Activated B cell treated with CpG ODN at 0.5 μM for 24 hours (primary cell): ENCODE data around the gene DUSP2. TPM values are rescaled to one million over a fixed set of nuclear protein-coding genes. Genes with fewer than 3 reads are reported as not detected.

Experiments
- ATAC-seq: fragments of 200-7000 bp; cut with Tn5 transposase; one replicate; pipeline ENCODE4 v1.10.0; 2021; ENCODE audit warnings: low read depth, mild to moderate bottlenecking, moderate library complexity
- CTCF ChIA-PET: fragments of 350-600 bp; sonication (Branson Sonifier 250); formaldehyde crosslinking; loops from one replicate; lab custom pipeline; 2021; ENCODE audit warnings: antibody characterized with exemption; lab: Charles Lee
- POLR2A ChIA-PET: fragments of 350-600 bp; sonication (Branson Sonifier 250); formaldehyde crosslinking; loops from one replicate; lab custom pipeline; 2021; ENCODE audit warnings: antibody characterized with exemption; lab: Charles Lee
- DNase-seq: peaks from one replicate; pipeline ENCODE4 v3.0.0; 2022
- H3K27ac Mint-ChIP-seq: one replicate; pipeline ENCODE4 v1.8.0; 2020; ENCODE audit warnings: mixed read lengths
- H3K27me3 Mint-ChIP-seq: one replicate; pipeline ENCODE4 v1.8.0; 2021; ENCODE audit warnings: mixed read lengths
- H3K36me3 Mint-ChIP-seq: one replicate; pipeline ENCODE4 v1.8.0; 2021; ENCODE audit warnings: low read depth, mixed read lengths
- H3K4me1 Mint-ChIP-seq: one replicate; pipeline ENCODE4 v1.8.0; 2021; ENCODE audit warnings: mixed read lengths
- H3K4me3 Mint-ChIP-seq: one replicate; pipeline ENCODE4 v1.8.0; 2020; ENCODE audit warnings: mild to moderate bottlenecking, mixed read lengths
- H3K9me3 Mint-ChIP-seq: one replicate; pipeline ENCODE4 v1.8.0; 2020; ENCODE audit warnings: mixed read lengths
- intact Hi-C: fragments of 100-400 bp; cut with micrococcal nuclease; formaldehyde crosslinking; loops from one replicate; pipeline ENCODE4 v1.15.1; 2024
- total RNA-seq: library from RNA; stranded (reverse); gene quantifications from 2 replicates; pipeline ENCODE4 v1.2.3, GENCODE V29; 2022
- TF ChIP-seq, protein P1 (sequence below): fragments of 200-600 bp; IDR thresholded peaks from one replicate; pipeline ENCODE4 v1.8.0; 2022; ENCODE audit warnings: antibody characterized with exemption, mild to moderate bottlenecking

Gene DUSP2
- total RNA-seq, 1 donor from 2014 or later: 118 TPM

DNA sequence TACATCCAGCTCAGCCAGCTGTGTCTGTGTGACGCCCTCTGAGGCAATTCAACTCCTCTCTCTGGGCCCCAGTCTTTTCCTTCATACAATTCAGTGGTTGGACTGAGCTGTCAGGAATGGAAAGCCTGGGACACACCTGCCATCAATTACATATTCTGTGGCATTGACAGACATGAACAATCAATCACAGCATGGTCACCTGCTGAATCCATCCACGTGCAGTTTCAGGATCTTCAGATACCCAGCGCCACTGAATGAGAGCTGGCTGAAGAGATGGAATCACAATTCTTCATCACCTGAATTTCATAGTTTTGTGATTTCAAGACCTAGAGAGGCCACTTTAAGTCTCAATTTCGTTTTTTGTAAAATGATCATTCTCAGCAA lies 34.0 kb downstream of the DUSP2 start:
- intact Hi-C loops: loop anchor here (10.0 kb wide), 1 partner anchor 86 kb away; no protein-coding TSS in a partner anchor
- ATAC-seq: no peak
- Mint-ChIP-seq H3K4me3 (no peak overlapping the region), H3K27ac (no peak overlapping the region), H3K9me3 (no peaks in the 10 kb centered on the region), H3K4me1 (peaks cover 4% of the 10 kb centered on the region), H3K36me3 (no peaks in the 10 kb centered on the region), H3K27me3 (peaks cover 9% of the 10 kb centered on the region)
- TF ChIP-seq, protein P1, sequence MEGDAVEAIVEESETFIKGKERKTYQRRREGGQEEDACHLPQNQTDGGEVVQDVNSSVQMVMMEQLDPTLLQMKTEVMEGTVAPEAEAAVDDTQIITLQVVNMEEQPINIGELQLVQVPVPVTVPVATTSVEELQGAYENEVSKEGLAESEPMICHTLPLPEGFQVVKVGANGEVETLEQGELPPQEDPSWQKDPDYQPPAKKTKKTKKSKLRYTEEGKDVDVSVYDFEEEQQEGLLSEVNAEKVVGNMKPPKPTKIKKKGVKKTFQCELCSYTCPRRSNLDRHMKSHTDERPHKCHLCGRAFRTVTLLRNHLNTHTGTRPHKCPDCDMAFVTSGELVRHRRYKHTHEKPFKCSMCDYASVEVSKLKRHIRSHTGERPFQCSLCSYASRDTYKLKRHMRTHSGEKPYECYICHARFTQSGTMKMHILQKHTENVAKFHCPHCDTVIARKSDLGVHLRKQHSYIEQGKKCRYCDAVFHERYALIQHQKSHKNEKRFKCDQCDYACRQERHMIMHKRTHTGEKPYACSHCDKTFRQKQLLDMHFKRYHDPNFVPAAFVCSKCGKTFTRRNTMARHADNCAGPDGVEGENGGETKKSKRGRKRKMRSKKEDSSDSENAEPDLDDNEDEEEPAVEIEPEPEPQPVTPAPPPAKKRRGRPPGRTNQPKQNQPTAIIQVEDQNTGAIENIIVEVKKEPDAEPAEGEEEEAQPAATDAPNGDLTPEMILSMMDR: no peak
- POLR2A ChIA-PET: interaction anchor here (1.0 kb wide), 1 partner anchor 63 kb away, joined by 3 read pairs; no protein-coding TSS in a partner anchor
- no peak for DNase-seq
- CTCF ChIA-PET: interaction anchor here (2.5 kb wide), 1 partner anchor 63 kb away, joined by 7 read pairs; no protein-coding TSS in a partner anchor

DNA sequence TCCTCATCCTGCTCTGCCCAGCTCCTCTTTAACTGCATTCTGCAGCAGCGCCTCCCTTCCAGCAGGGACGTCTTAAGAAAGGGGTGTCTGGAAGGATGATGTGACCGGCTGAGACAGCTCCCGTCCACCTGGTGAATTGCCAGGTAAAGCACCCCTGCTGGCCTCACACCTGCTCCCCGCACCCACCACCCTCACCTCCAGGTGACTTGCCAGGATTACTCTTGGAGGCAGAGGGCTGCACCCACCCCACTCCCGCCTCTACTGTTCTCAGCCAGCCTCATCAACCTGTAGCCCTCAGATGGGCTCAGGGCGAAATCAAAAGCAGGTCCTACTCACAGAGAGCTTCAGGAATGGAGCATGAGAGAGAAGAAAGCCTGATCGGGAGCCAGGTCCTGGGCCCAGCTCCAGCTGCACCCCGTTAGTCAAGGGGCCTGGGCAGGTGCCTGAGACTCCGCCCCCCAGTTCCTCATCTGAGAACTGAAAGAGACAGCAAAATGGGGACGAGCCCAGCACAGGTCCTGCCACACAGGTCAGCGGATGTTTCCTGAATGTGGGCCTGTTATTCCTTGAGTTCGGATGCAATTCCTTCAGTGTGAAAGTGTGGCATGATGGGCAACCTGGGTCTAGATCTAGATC lies 34.5 kb downstream of the DUSP2 start:
- ChIA-PET POLR2A (no interaction called here), CTCF (interaction anchor here (2.5 kb wide), 1 partner anchor 63 kb away, joined by 7 read pairs; no protein-coding TSS in a partner anchor)
- Mint-ChIP-seq H3K4me3 (no peak overlapping the region), H3K36me3 (no peaks in the 10 kb centered on the region), H3K27me3 (peaks cover 8% of the 10 kb centered on the region), H3K27ac (no peak overlapping the region), H3K9me3 (peaks cover under 1% of the 10 kb centered on the region), H3K4me1 (peaks cover 2% of the 10 kb centered on the region)
- intact Hi-C loops: loop anchor here (10.0 kb wide), 1 partner anchor 86 kb away; no protein-coding TSS in a partner anchor
- TF ChIP-seq, protein P1: no peak
- no peak for ATAC-seq
- peak; percentile 9 for DNase-seq

DNA sequence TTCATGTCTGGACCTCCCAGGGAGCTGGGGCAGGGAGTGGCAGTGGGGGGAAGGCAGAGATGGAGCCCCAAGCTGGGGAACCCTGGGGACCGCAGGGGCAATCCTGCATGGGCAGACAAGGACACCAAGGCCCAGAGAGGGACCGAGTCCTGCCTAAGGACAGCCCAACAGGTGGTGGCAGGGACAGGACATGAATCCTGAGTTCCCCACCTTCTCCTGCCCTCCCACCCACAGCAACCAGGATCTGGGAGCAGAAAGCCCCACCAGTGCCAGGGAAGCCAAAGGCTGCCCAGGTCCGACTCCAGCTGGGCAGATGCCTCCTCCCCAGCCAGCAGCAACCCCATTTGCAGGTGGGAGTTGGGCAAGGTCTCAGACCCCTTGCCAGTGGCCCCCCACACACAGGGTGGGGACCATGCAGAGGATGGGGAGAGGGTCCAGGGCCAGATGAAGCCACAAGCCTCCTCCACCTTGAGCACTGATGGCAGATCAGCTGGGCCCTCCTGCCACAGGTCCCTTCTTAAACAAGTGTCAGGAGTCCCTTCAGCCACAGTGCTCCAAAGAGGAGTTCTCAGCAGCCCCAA lies 35.2 kb downstream of the DUSP2 start:
- intact Hi-C loops: loop anchor here (10.0 kb wide), 1 partner anchor 85 kb away; no protein-coding TSS in a partner anchor
- TF ChIP-seq, protein P1: no peak
- POLR2A ChIA-PET: no interaction called here
- Mint-ChIP-seq H3K27ac (no peak overlapping the region), H3K4me3 (no peak overlapping the region), H3K4me1 (no peaks in the 10 kb centered on the region), H3K36me3 (peaks cover 2% of the 10 kb centered on the region), H3K27me3 (peaks cover 3% of the 10 kb centered on the region), H3K9me3 (peaks cover 8% of the 10 kb centered on the region)
- ATAC-seq (no peak), DNase-seq (peak; percentile 12)
- CTCF ChIA-PET: interaction anchor here (2.5 kb wide), 1 partner anchor 64 kb away, joined by 7 read pairs; no protein-coding TSS in a partner anchor

DNA sequence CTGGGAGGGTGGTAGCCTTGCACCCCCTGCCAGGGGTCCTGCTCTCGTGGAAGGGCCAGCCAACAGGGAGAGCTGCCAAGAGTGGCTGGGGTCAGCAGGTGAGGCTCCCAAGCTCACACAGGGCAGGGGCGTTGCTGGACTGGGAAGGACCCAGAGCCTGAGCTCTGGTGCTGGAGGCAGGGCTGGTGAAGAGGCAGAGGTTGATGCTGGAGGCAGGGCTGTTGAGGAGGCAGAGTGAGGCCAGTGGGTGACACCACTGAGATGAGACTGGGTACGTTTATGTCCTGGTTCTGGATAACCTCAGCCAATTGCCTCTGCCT lies 35.9 kb downstream of the DUSP2 start:
- no peaks in the 10 kb centered on the region for H3K4me1 Mint-ChIP-seq
- peaks cover 3% of the 10 kb centered on the region for H3K27me3 Mint-ChIP-seq
- H3K9me3 Mint-ChIP-seq: peaks cover 9% of the 10 kb centered on the region
- no peak overlapping the region for H3K27ac Mint-ChIP-seq
- DNase-seq (no peak), ATAC-seq (no peak)
- intact Hi-C loops: no loop called here
- TF ChIP-seq, protein P1: no peak
- H3K36me3 Mint-ChIP-seq: peaks cover 2% of the 10 kb centered on the region
- ChIA-PET CTCF (no interaction called here), POLR2A (no interaction called here)
- no peak overlapping the region for H3K4me3 Mint-ChIP-seq
